Neural crest cell (in vitro differentiated cells): Measurements from ENCODE around the gene C17orf58. TPM values are rescaled to one million over a fixed set of nuclear protein-coding genes. Genes with fewer than 3 reads are reported as not detected.

Experiments used
- DNase-seq: peaks from one replicate; pipeline ENCODE4 v3.0.0; 2021; ENCODE audit warnings: low read depth, mixed read lengths, low spot score
- H3K27ac Mint-ChIP-seq: one replicate; pipeline ENCODE4 v1.8.0; 2021; ENCODE audit warnings: mild to moderate bottlenecking, mixed read lengths; ENCODE audit not compliant: unreplicated experiment
- H3K27me3 Mint-ChIP-seq: 2 replicates; pipeline ENCODE4 v1.8.0; 2021; ENCODE audit warnings: low read depth, mild to moderate bottlenecking, mixed read lengths
- H3K36me3 Mint-ChIP-seq: 2 replicates; pipeline ENCODE4 v1.8.0; 2021; ENCODE audit warnings: low read depth, mild to moderate bottlenecking, mixed read lengths
- H3K4me1 Mint-ChIP-seq: 2 replicates; pipeline ENCODE4 v1.8.0; 2021; ENCODE audit warnings: mixed read lengths
- H3K4me3 Mint-ChIP-seq: one replicate; pipeline ENCODE4 v1.8.0; 2021; ENCODE audit warnings: mild to moderate bottlenecking, mixed read lengths
- H3K9me3 Mint-ChIP-seq: 2 replicates; pipeline ENCODE4 v1.8.0; 2021; ENCODE audit warnings: mixed read lengths
- total RNA-seq: library from RNA; stranded (reverse); gene quantifications from 2 replicates; pipeline ENCODE4 v1.2.1, GENCODE V29; 2021
- TF ChIP-seq, protein P1 (sequence below): fragments of 200-600 bp; sonication (generic); conservative IDR thresholded peaks from 2 replicates; pipeline ENCODE4 v1.5.0; 2021; ENCODE audit warnings: antibody characterized with exemption, mild to moderate bottlenecking

C17orf58 gene
- total RNA-seq, 1 donor from 2014 or later = 16.4 TPM

- DNase-seq = no peak
- Mint-ChIP-seq H3K27ac (no peak overlapping the region), H3K4me3 (peak overlapping the region; percentile 90), H3K4me1 (peaks cover 32% of the 10 kb centered on the region), H3K36me3 (no peaks in the 10 kb centered on the region), H3K27me3 (peaks cover 27% of the 10 kb centered on the region), H3K9me3 (no peaks in the 10 kb centered on the region)
- TF ChIP-seq, protein P1, sequence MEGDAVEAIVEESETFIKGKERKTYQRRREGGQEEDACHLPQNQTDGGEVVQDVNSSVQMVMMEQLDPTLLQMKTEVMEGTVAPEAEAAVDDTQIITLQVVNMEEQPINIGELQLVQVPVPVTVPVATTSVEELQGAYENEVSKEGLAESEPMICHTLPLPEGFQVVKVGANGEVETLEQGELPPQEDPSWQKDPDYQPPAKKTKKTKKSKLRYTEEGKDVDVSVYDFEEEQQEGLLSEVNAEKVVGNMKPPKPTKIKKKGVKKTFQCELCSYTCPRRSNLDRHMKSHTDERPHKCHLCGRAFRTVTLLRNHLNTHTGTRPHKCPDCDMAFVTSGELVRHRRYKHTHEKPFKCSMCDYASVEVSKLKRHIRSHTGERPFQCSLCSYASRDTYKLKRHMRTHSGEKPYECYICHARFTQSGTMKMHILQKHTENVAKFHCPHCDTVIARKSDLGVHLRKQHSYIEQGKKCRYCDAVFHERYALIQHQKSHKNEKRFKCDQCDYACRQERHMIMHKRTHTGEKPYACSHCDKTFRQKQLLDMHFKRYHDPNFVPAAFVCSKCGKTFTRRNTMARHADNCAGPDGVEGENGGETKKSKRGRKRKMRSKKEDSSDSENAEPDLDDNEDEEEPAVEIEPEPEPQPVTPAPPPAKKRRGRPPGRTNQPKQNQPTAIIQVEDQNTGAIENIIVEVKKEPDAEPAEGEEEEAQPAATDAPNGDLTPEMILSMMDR = no peak
These were observed 552 bp downstream of the C17orf58 start for GRCh38 chr17:67995570-67996263.

DNA sequence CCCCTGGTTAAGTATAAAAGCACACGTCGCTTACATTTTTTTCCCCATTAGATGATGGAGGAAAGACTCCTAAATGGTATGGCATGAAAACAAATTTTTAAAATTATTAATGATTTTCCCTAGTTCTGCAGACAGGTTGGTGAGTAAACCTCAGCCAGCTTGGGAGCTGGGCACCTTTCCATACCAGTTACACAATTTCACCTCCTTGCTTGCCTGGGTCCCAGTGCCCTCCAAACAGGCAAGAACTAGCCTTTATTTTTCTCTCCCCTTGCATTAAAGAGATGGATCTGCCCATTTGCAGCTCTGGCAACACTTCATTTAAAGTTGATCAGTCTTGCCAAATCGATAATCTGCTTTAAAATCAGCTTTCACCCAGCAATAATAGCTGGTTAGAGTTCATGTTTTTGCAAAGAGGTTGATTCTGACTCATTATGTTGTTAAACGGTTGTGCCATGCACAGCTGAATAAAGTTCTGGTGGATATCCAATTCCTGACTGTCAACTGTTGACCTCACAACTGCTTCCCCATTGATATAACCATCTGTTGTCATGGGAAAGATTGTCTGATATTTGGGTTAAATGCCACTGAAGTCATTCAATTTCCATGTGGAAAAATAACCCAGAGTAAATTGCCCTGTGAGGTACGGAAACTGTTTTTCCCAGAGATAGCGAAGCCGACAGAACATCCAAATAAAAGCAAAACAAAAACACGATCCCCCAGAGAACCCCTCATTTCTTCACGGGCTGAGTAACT, 1.3 kb downstream of the C17orf58 start:
- H3K27ac Mint-ChIP-seq = no peak overlapping the region
- no peaks in the 10 kb centered on the region for H3K36me3 Mint-ChIP-seq
- TF ChIP-seq, protein P1 = no peak
- peaks cover 27% of the 10 kb centered on the region for H3K27me3 Mint-ChIP-seq
- H3K9me3 Mint-ChIP-seq = no peaks in the 10 kb centered on the region
- H3K4me3 Mint-ChIP-seq = peak overlapping the region; percentile 90
- peaks cover 32% of the 10 kb centered on the region for H3K4me1 Mint-ChIP-seq
- DNase-seq = no peak

DNA sequence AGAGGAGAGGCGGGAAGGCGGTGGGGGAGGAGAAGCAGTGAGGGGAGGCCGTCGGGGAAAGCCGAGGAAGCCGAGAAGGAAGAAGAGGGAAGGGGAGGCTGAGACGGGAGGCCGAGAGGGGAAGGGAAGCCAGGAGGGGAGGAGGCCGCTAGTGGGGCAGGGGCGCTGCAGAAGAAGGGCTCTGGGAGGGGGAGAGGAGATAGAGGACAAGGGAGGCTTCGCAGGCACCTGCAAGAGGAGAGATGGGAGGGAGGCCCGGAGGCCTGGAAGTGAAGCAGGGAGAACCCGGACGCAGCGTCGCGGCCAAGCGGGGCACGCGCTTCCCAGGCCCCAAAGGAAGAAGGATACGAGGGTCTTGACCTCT, 2.3 kb downstream of the C17orf58 start:
- H3K9me3 Mint-ChIP-seq = no peaks in the 10 kb centered on the region
- TF ChIP-seq, protein P1 = no peak
- no peak overlapping the region for H3K27ac Mint-ChIP-seq
- peaks cover 32% of the 10 kb centered on the region for H3K4me1 Mint-ChIP-seq
- peak overlapping the region; percentile 90 for H3K4me3 Mint-ChIP-seq
- H3K36me3 Mint-ChIP-seq = no peaks in the 10 kb centered on the region
- DNase-seq = no peak
- peaks cover 27% of the 10 kb centered on the region for H3K27me3 Mint-ChIP-seq

GRCh38 chr17:67993153-67993997, 2.9 kb downstream of the C17orf58 start:
- Mint-ChIP-seq H3K27ac (peak overlapping the region; percentile 96), H3K4me1 (peaks cover 32% of the 10 kb centered on the region), H3K4me3 (peak overlapping the region; percentile 100), H3K9me3 (no peaks in the 10 kb centered on the region), H3K27me3 (peaks cover 23% of the 10 kb centered on the region), H3K36me3 (no peaks in the 10 kb centered on the region)
- TF ChIP-seq, protein P1 = no peak
- DNase-seq = peak; percentile 69

GRCh38 chr17:67992548-67993152, 3.6 kb downstream of the C17orf58 start:
- no peaks in the 10 kb centered on the region for H3K36me3 Mint-ChIP-seq
- peak overlapping the region; percentile 100 for H3K4me3 Mint-ChIP-seq
- TF ChIP-seq, protein P1 = no peak
- no peak for DNase-seq
- no peaks in the 10 kb centered on the region for H3K9me3 Mint-ChIP-seq
- H3K27me3 Mint-ChIP-seq = peaks cover 22% of the 10 kb centered on the region
- H3K4me1 Mint-ChIP-seq = peaks cover 32% of the 10 kb centered on the region
- H3K27ac Mint-ChIP-seq = peak overlapping the region; percentile 96
